Tibial artery (tissue), 4 donors: ENCODE data around the gene PTMA.

Source experiments
- DNase-seq, 2 donors: peaks; one replicate each; pipeline ENCODE4 v3.0.0-alpha.2; 2019
- H3K27ac ChIP-seq, 2 donors: fragments of 200-600 bp; sonication (generic) in 1 of 2; 1 replicate in 1 of 2; 2 replicates in 1 of 2; pipeline ENCODE4 v1.5.1; 2018 to 2019; ENCODE audit warnings: mild to moderate bottlenecking in 1 of 2
- H3K27me3 ChIP-seq, 2 donors: fragments of 200-600 bp; sonication (generic) in 1 of 2; one replicate each; pipeline versions ENCODE4 v1.5.1 to v1.6.0; 2016 to 2019
- H3K36me3 ChIP-seq, 3 donors: fragments of 200-600 bp; sonication (generic) in 2 of 3; one replicate each; pipeline ENCODE4 v1.5.1; 2016 to 2019; ENCODE audit warnings: mild to moderate bottlenecking in 2 of 3
- H3K4me1 ChIP-seq, 4 donors: fragments of 200-600 bp; sonication (generic) in 2 of 4; 1 replicate in 3 of 4; 2 replicates in 1 of 4; pipeline ENCODE4 v1.5.1; 2016 to 2019
- H3K4me3 ChIP-seq, 2 donors: fragments of 200-600 bp; sonication (generic) in 1 of 2; 1 replicate in 1 of 2; 2 replicates in 1 of 2; pipeline ENCODE4 v1.5.1; 2018 to 2019; ENCODE audit warnings: mild to moderate bottlenecking in 2 of 2
- H3K9me3 ChIP-seq, 3 donors: fragments of 200-600 bp; sonication (generic) in 1 of 3; one replicate each; pipeline ENCODE4 v1.5.1; 2016 to 2019
- intact Hi-C: fragments of 100-400 bp; cut with DNase I; formaldehyde crosslinking; loops from one replicate; pipeline ENCODE4 v1.15.0; 2023; ENCODE audit warnings: low total_unique reads
- TF ChIP-seq, protein P1 (sequence below), 2 experiments: fragments of 200-600 bp in 1 of 2; fragments of 450-650 bp in 1 of 2; IDR thresholded peaks; one replicate each; pipeline ENCODE4 v1.5.1; 2017 to 2019; ENCODE audit warnings: antibody characterized with exemption in 2 of 2, mild to moderate bottlenecking in 1 of 2, moderate library complexity in 1 of 2

PTMA gene

DNA sequence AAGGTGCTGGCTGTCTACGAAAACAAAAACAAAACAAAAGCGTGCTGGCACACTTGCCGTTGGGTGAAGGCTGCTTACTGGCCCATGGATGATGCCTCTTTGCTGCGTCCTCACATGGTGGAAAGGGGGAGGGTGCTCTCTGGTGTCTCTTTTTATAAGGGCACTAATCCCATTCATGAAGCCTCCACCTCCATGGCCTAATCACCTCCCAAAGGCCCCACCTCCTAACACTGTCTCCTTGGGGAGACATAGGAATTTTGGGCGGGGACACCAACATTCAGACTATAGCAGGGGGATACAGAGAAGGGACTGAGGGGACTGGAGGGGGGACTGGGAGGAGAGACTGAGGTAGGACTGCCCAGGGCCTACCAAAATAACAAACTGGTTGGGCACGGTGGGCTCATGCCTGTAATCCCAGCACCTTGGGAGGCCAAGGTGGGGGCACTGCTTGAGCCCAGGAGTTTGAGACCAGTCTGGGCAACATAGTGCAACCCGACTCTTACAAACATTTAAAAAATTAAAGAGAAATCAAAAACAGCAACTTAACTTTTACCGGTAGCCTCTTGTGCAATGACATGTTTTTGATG is 14.5 kb downstream of the PTMA start:
- no peak overlapping the region for H3K27ac ChIP-seq
- H3K36me3 ChIP-seq = no peaks in the 10 kb centered on the region
- intact Hi-C loops = no loop called here
- H3K4me1 ChIP-seq = no peaks in the 10 kb centered on the region
- no peaks in the 10 kb centered on the region for H3K9me3 ChIP-seq
- TF ChIP-seq, protein P1, sequence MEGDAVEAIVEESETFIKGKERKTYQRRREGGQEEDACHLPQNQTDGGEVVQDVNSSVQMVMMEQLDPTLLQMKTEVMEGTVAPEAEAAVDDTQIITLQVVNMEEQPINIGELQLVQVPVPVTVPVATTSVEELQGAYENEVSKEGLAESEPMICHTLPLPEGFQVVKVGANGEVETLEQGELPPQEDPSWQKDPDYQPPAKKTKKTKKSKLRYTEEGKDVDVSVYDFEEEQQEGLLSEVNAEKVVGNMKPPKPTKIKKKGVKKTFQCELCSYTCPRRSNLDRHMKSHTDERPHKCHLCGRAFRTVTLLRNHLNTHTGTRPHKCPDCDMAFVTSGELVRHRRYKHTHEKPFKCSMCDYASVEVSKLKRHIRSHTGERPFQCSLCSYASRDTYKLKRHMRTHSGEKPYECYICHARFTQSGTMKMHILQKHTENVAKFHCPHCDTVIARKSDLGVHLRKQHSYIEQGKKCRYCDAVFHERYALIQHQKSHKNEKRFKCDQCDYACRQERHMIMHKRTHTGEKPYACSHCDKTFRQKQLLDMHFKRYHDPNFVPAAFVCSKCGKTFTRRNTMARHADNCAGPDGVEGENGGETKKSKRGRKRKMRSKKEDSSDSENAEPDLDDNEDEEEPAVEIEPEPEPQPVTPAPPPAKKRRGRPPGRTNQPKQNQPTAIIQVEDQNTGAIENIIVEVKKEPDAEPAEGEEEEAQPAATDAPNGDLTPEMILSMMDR (IDR thresholded peaks at IDR 0.05) = no peak
- no peaks in the 10 kb centered on the region for H3K27me3 ChIP-seq
- DNase-seq = no peak
- H3K4me3 ChIP-seq = no peak overlapping the region

DNA sequence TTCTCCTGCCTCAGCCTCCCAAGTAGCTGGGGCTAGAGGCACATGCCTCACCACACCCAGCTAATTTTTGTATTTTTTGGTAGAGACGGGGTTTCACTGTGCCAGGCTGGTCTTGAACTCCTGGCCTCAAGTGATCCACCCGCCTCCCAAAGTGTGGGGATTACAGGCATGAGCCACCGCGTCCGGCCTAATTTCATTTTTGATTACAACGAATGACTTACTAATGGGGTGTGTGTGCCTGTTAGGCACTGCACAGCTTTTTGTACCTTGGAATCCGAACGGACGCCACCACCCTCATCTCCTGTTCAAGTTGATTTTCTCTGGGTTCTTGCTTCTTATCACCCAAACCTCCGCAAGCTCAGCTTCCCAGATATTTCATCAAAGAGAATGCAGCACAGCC is 17.2 kb downstream of the PTMA start:
- TF ChIP-seq, protein P1 (IDR thresholded peaks at IDR 0.05) = no peak
- H3K27me3 ChIP-seq = no peaks in the 10 kb centered on the region
- intact Hi-C loops = no loop called here
- no peaks in the 10 kb centered on the region for H3K4me1 ChIP-seq
- H3K27ac ChIP-seq = no peak overlapping the region
- no peak for DNase-seq
- peaks cover 0 to 13% (median 0%) of the 10 kb centered on the region in 3 donors for H3K36me3 ChIP-seq
- no peaks in the 10 kb centered on the region for H3K9me3 ChIP-seq
- no peak overlapping the region for H3K4me3 ChIP-seq

DNA sequence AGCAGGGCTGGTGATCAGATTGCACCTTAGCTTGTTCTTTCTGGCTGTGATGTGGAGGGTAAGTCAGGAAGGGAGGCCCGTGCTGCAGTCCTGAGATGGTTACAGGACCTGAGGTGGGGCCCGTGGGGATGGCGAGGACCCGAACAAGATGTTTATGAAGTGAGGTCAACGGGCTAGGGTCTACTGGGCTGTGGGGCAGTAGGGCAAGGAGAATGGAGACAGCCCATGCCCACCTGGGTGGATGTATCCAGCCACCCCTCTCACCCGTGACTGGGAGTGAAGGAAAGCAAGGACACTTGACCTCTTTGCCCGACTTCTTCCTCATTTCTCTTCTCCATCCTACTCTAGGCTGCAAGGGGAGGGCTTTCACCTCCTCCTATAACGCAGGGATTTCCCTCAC is 18.0 kb downstream of the PTMA start:
- Histone ChIP-seq H3K9me3 (no peaks in the 10 kb centered on the region), H3K27ac (no peak overlapping the region), H3K36me3 (peaks cover 0 to 16% (median 1%) of the 10 kb centered on the region in 3 donors), H3K4me3 (no peak overlapping the region), H3K27me3 (no peaks in the 10 kb centered on the region), H3K4me1 (no peaks in the 10 kb centered on the region)
- DNase-seq = no peak
- intact Hi-C loops = no loop called here
- TF ChIP-seq, protein P1 (IDR thresholded peaks at IDR 0.05) = no peak

- no peaks in the 10 kb centered on the region for H3K27me3 ChIP-seq
- no peak overlapping the region for H3K27ac ChIP-seq
- H3K9me3 ChIP-seq = no peaks in the 10 kb centered on the region
- peaks cover 5 to 25% (median 15%) of the 10 kb centered on the region in 3 donors for H3K36me3 ChIP-seq
- intact Hi-C loops = no loop called here
- TF ChIP-seq, protein P1 (IDR thresholded peaks at IDR 0.05) = no peak
- no peaks in the 10 kb centered on the region for H3K4me1 ChIP-seq
- no peak for DNase-seq
- H3K4me3 ChIP-seq = no peak overlapping the region
Measured at GRCh38 chr2:231727621-231728020, 19.3 kb downstream of the PTMA start.

- intact Hi-C loops = no loop called here
- peaks cover 23 to 59% (median 25%) of the 10 kb centered on the region in 3 donors for H3K36me3 ChIP-seq
- H3K4me1 ChIP-seq = no peaks in the 10 kb centered on the region
- H3K27me3 ChIP-seq = no peaks in the 10 kb centered on the region
- H3K4me3 ChIP-seq = no peak overlapping the region
- H3K9me3 ChIP-seq = no peaks in the 10 kb centered on the region
- H3K27ac ChIP-seq = no peak overlapping the region
- TF ChIP-seq, protein P1 (IDR thresholded peaks at IDR 0.05) = no peak
- DNase-seq = no peak
Measured at GRCh38 chr2:231732604-231733003, 24.3 kb downstream of the PTMA start.

DNA sequence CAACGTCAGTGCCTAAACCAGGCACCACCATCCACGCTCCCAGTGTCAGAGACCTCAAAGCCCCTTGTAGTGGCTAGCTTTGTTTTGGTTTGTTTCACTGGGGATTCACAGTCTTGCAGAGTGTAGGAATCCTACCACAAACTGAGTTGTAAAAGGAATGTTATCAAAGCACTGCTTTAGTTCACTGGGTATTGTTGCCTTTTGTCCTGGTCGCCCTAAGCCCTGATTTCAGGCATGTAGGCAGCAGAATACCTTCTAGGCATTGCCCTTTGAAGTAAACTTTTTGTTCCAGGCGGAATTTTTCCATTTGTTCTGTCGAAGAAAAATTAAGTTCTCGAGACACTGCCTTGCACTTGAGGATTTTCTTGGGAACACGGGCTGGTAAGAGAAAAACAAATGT is 29.4 kb downstream of the PTMA start:
- H3K4me3 ChIP-seq = no peak overlapping the region
- no peak for DNase-seq
- no peaks in the 10 kb centered on the region for H3K4me1 ChIP-seq
- no peaks in the 10 kb centered on the region for H3K9me3 ChIP-seq
- intact Hi-C loops = no loop called here
- H3K27ac ChIP-seq = no peak overlapping the region
- H3K27me3 ChIP-seq = no peaks in the 10 kb centered on the region
- TF ChIP-seq, protein P1 (IDR thresholded peaks at IDR 0.05) = no peak
- peaks cover 15 to 43% (median 31%) of the 10 kb centered on the region in 3 donors for H3K36me3 ChIP-seq
